H1 (cell line): Measurements from ENCODE around the gene PTGIR. TPM values are rescaled to one million over a fixed set of nuclear protein-coding genes. Genes with fewer than 3 reads are reported as not detected.

Experiments used
- CTCF ChIA-PET: fragments of 300-600 bp; sonication (Branson Sonifier 250); formaldehyde crosslinking; loops from one replicate; lab custom pipeline; 2021; ENCODE audit not compliant: partially characterized antibody; lab: Charles Lee
- POLR2A ChIA-PET: fragments of 300-600 bp; sonication (Branson Sonifier 250); formaldehyde crosslinking; loops from one replicate; lab custom pipeline; 2021; ENCODE audit warnings: inconsistent platforms; ENCODE audit not compliant: partially characterized antibody; lab: Charles Lee
- DNase-seq, 2 experiments: peaks; one replicate each; pipeline versions ENCODE4 v3.0.0 to v3.0.0-alpha.2; 2010 to 2022; ENCODE audit warnings: low spot score in 2 of 2, low read depth in 1 of 2, mixed read lengths in 1 of 2
- FAIRE-seq: peaks from 2 replicates; lab custom pipeline; 2011; peaks lifted over from hg19 to GRCh38; lab: Jason Lieb, UNC
- H2AFZ ChIP-seq: 2 replicates; pipeline ENCODE4 v1.8.1; 2012; ENCODE audit warnings: low read length, inconsistent platforms
- H2AK5ac ChIP-seq: 2 replicates; pipeline ENCODE4 v1.6.1; 2013; ENCODE audit warnings: low read depth, low read length
- H2BK120ac ChIP-seq: replicated peaks from 2 replicates; pipeline ENCODE3; 2013; ENCODE audit warnings: low read depth, low read length, inconsistent platforms
- H2BK12ac ChIP-seq: 2 replicates; pipeline ENCODE4 v1.6.1; 2013; ENCODE audit warnings: low read depth, low read length
- H2BK15ac ChIP-seq: 2 replicates; pipeline ENCODE4 v1.6.1; 2013; ENCODE audit warnings: low read length
- H2BK20ac ChIP-seq: 2 replicates; pipeline ENCODE4 v1.6.1; 2013; ENCODE audit warnings: low read length
- H2BK5ac ChIP-seq: 2 replicates; pipeline ENCODE4 v1.6.1; 2013; ENCODE audit warnings: low read depth, low read length
- H3K14ac ChIP-seq: 2 replicates; pipeline ENCODE4 v1.6.1; 2013; ENCODE audit warnings: inconsistent platforms; ENCODE audit not compliant: insufficient read length
- H3K18ac ChIP-seq: 2 replicates; pipeline ENCODE4 v1.6.1; 2013; ENCODE audit warnings: low read length; ENCODE audit errors: extremely low read depth
- H3K23ac ChIP-seq: 2 replicates; pipeline ENCODE4 v1.6.1; 2013; ENCODE audit warnings: inconsistent platforms; ENCODE audit not compliant: insufficient read length
- H3K23me2 ChIP-seq: 2 replicates; pipeline ENCODE4 v1.6.1; 2013; ENCODE audit warnings: low read depth, low read length
- H3K27ac ChIP-seq: 2 replicates; pipeline ENCODE4 v1.6.1; 2011; ENCODE audit warnings: low read depth, low read length, inconsistent platforms
- H3K27me3 ChIP-seq, 4 experiments: replicated peaks in 1 of 4; 1 replicate in 1 of 4; 2 replicates in 3 of 4; pipeline versions ENCODE4 v1.6.1 to v1.8.1; 2011 to 2013; ENCODE audit warnings: low read length in 3 of 4, mild to moderate bottlenecking in 3 of 4, inconsistent platforms in 2 of 4, mixed read lengths in 2 of 4, moderate library complexity in 1 of 4; ENCODE audit not compliant: control insufficient read depth in 3 of 4, insufficient read depth in 3 of 4; ENCODE audit errors: extremely low read depth in 1 of 4
- H3K36me3 ChIP-seq, 4 experiments: 2 replicates each; pipeline versions ENCODE4 v1.6.1 to v1.8.1; 2011 to 2013; ENCODE audit warnings: mild to moderate bottlenecking in 4 of 4, low read length in 3 of 4, moderate library complexity in 2 of 4, control low read depth in 1 of 4, inconsistent platforms in 1 of 4; ENCODE audit not compliant: insufficient read depth in 4 of 4, control insufficient read depth in 2 of 4
- H3K4ac ChIP-seq: replicated peaks from 2 replicates; pipeline ENCODE3; 2013; ENCODE audit warnings: low read length, low read depth, mixed read lengths, inconsistent platforms; ENCODE audit not compliant: insufficient read length
- H3K4me1 ChIP-seq, 4 experiments: replicated peaks in 1 of 4; 1 replicate in 1 of 4; 2 replicates in 3 of 4; pipeline versions ENCODE4 v1.6.1 to v1.8.1; 2011 to 2013; ENCODE audit warnings: low read length in 3 of 4, inconsistent platforms in 2 of 4, mixed read lengths in 1 of 4; ENCODE audit not compliant: insufficient read depth in 4 of 4, control insufficient read depth in 3 of 4
- H3K4me2 ChIP-seq, 2 experiments: 2 replicates each; pipeline versions ENCODE4 v1.6.1 to v1.8.1; 2011 to 2013; ENCODE audit warnings: low read depth in 2 of 2, low read length in 2 of 2, control low read depth in 1 of 2, inconsistent platforms in 1 of 2, mild to moderate bottlenecking in 1 of 2; ENCODE audit not compliant: insufficient read depth in 1 of 2
- H3K4me3 ChIP-seq, 4 experiments: fragments of 200-600, 300-600 bp in 1 of 4; sonication (generic), shearing (Covaris generic), sonication (Bioruptor Twin) in 1 of 4; 2 replicates each; pipeline versions ENCODE4 v1.5.1 to v1.8.1; 2011 to 2016; ENCODE audit warnings: low read length in 4 of 4, low read depth in 3 of 4, control low read depth in 2 of 4, inconsistent platforms in 2 of 4, mild to moderate bottlenecking in 2 of 4, mixed read lengths in 1 of 4, moderate library complexity in 1 of 4; ENCODE audit not compliant: insufficient read depth in 2 of 4; ENCODE audit errors: extremely low read depth in 1 of 4
- H3K56ac ChIP-seq: replicated peaks from 2 replicates; pipeline ENCODE3; 2013; ENCODE audit warnings: low read depth, mild to moderate bottlenecking, mixed read lengths, low read length, inconsistent platforms; ENCODE audit not compliant: insufficient read length
- H3K79me1 ChIP-seq: 2 replicates; pipeline ENCODE4 v1.6.1; 2013; ENCODE audit warnings: low read depth, low read length, control low read depth
- H3K79me2 ChIP-seq, 2 experiments: 2 replicates each; pipeline versions ENCODE4 v1.6.1 to v1.8.1; 2012 to 2013; ENCODE audit warnings: low read length in 2 of 2, mild to moderate bottlenecking in 2 of 2, inconsistent platforms in 1 of 2; ENCODE audit not compliant: insufficient read depth in 2 of 2, control insufficient read depth in 1 of 2
- H3K9ac ChIP-seq, 4 experiments: replicated peaks in 1 of 4; 1 replicate in 1 of 4; 2 replicates in 3 of 4; pipeline versions ENCODE4 v1.6.1 to v1.8.1; 2011 to 2013; ENCODE audit warnings: low read depth in 3 of 4, low read length in 3 of 4, control low read depth in 2 of 4, mild to moderate bottlenecking in 2 of 4, moderate library complexity in 2 of 4, inconsistent platforms in 1 of 4; ENCODE audit errors: extremely low read depth in 1 of 4
- H3K9me3 ChIP-seq, 2 experiments: 2 replicates each; pipeline versions ENCODE4 v1.6.1 to v1.8.1; 2012 to 2013; ENCODE audit warnings: mild to moderate bottlenecking in 2 of 2, moderate library complexity in 2 of 2, control low read depth in 1 of 2, inconsistent platforms in 1 of 2, low read depth in 1 of 2, low read length in 1 of 2, mixed read lengths in 1 of 2; ENCODE audit not compliant: insufficient read depth in 2 of 2
- H4K20me1 ChIP-seq, 2 experiments: replicated peaks in 1 of 2; 2 replicates each; pipeline versions ENCODE3 to v1.8.1; 2011 to 2013; ENCODE audit warnings: inconsistent platforms in 2 of 2, low read length in 2 of 2, mild to moderate bottlenecking in 1 of 2; ENCODE audit not compliant: insufficient read depth in 2 of 2, control insufficient read depth in 1 of 2
- H4K5ac ChIP-seq: 2 replicates; pipeline ENCODE4 v1.6.1; 2013; ENCODE audit warnings: low read length, low read depth, mixed read lengths, inconsistent platforms; ENCODE audit not compliant: insufficient read length
- H4K8ac ChIP-seq: 2 replicates; pipeline ENCODE4 v1.8.0; 2013; ENCODE audit warnings: mild to moderate bottlenecking, moderate library complexity, low read length, inconsistent platforms; ENCODE audit not compliant: insufficient read depth; ENCODE audit errors: extremely low read depth
- H4K91ac ChIP-seq: replicated peaks from 2 replicates; pipeline ENCODE3; 2013; ENCODE audit warnings: low read length, mixed read lengths, inconsistent platforms; ENCODE audit not compliant: insufficient read length
- CBX5 ChIP-seq: fragments of 300-800, 300-1000 bp; sonication (generic); IDR thresholded peaks from 2 replicates; pipeline ENCODE4 v1.7.1; 2016; ENCODE audit warnings: antibody characterized with exemption, low read length, low read depth
- CHD2 ChIP-seq: IDR thresholded peaks from 2 replicates; pipeline ENCODE4 v1.6.1; 2012; ENCODE audit warnings: low read length, improper control_type of control experiment
- JUN ChIP-seq: IDR thresholded peaks from 2 replicates; pipeline ENCODE4 v1.6.1; 2011; ENCODE audit warnings: low read depth, mild to moderate bottlenecking, improper control_type of control experiment, low read length
- MAX ChIP-seq: IDR thresholded peaks from 2 replicates; pipeline ENCODE4 v1.6.1; 2012; ENCODE audit warnings: inconsistent platforms
- RNF2 ChIP-seq: fragments of 200-900, 300-1000 bp; sonication (generic); IDR thresholded peaks from 2 replicates; pipeline ENCODE4 v1.7.1; 2016; ENCODE audit warnings: borderline replicate concordance, low read depth, mild to moderate bottlenecking, antibody characterized with exemption, low read length; ENCODE audit not compliant: poor library complexity, severe bottlenecking; ENCODE audit errors: missing control alignments
- SIRT6 ChIP-seq: IDR thresholded peaks from one replicate; pipeline ENCODE4 v1.7.1; 2012; ENCODE audit warnings: low read length, inconsistent platforms
- SP1 ChIP-seq: IDR thresholded peaks from 2 replicates; pipeline ENCODE4 v1.6.1; 2011; ENCODE audit warnings: low read depth, low read length
- SUZ12 ChIP-seq: fragments of 200-600 bp; sonication (generic); IDR thresholded peaks from 2 replicates; pipeline ENCODE4 v1.6.1; 2012; ENCODE audit warnings: mild to moderate bottlenecking, inconsistent platforms, low read length, moderate library complexity, mixed read lengths
- TAF1 ChIP-seq: IDR thresholded peaks from 2 replicates; pipeline ENCODE4 v1.6.1; 2011; ENCODE audit warnings: mild to moderate bottlenecking, low read depth, low read length
- YY1 ChIP-seq: IDR thresholded peaks from 2 replicates; pipeline ENCODE4 v1.6.1; 2011; ENCODE audit warnings: low read depth, mild to moderate bottlenecking, low read length
- WGBS, 2 experiments: shearing (Covaris generic) in 1 of 2; methylation state at CpG; one replicate each; pipeline versions ENCODE4 v1.1.6 to v1.1.7; 2013 to 2015; ENCODE audit warnings: low lambda C conversion rate in 2 of 2, mixed read lengths in 2 of 2, inconsistent platforms in 1 of 2, low coverage in 1 of 2, missing lambda C conversion rate in 1 of 2; ENCODE audit not compliant: insufficient replicate concordance in 2 of 2, insufficient coverage in 1 of 2, insufficient read length in 1 of 2; ENCODE audit errors: extremely low coverage in 1 of 2, missing lambda C conversion rate in 1 of 2; 5-methylcytosine and 5-hydroxymethylcytosine counted together
- polyA plus RNA-seq, 7 experiments: library from polyadenylated mRNA; depleted of rRNA in 3 of 7; stranded (reverse) in 5 of 7; unstranded in 2 of 7; fragments of >200 nt in 5 of 7; fragments of 200-250 nt in 2 of 7; gene quantifications; 1 replicate in 5 of 7; 2 replicates in 1 of 7; 4 replicates in 1 of 7; pipeline versions ENCODE4 v1.2.1 to v1.2.3, GENCODE V29; 2011 to 2013; ENCODE audit warnings: missing spikeins in 2 of 7, mixed read lengths in 2 of 7
- total RNA-seq: library from RNA; stranded (reverse); fragmentation: NEBNext Ultra II Directional; extraction: Animal tissue kit (Norgen Biotek cat#: 25700); gene quantifications from 2 replicates; pipeline ENCODE4 v1.2.1, GENCODE V29; 2021
- TF ChIP-seq, protein P1 (sequence below): IDR thresholded peaks from 2 replicates; pipeline ENCODE4 v1.6.1; 2011; ENCODE audit warnings: low read length, improper control_type of control experiment

PTGIR gene
- total and polyA plus RNA-seq, 2 of the 8 experiments (the other 6 are each of a cell fraction or from before 2014, with no cell fraction given) = 0.15 TPM; not detected in 1

DNA sequence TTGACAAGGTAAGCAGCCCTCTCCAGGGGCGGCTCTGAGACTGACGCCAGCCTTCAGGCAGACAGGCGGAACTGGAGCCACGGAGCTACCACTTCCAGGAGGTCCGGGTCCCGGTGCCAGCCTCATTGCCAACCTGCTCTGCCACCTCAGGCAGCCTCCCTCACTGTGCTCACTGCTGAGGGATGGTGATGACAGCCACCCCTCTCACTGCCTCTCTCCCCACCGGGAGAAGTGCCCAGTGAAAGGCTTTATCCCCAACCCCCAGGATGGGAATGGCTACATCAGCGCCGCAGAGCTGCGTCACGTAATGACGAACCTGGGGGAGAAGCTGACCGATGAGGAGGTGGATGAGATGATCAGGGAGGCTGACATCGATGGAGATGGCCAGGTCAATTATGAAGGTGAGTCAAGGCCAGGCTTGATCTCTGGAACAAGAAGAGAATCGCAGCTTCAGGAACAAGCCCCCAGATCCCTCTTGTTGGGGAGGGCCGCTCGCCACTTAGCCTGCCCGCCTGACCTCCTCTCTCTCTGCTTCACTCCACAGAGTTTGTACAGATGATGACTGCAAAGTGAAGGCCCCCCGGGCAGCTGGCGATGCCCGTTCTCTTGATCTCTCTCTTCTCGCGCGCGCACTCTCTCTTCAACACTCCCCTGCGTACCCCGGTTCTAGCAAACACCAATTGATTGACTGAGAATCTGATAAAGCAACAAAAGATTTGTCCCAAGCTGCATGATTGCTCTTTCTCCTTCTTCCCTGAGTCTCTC lies 16.1 kb downstream of the PTGIR start:
- H3K27ac ChIP-seq = no peak overlapping the region
- no peaks in the 10 kb centered on the region for H3K23me2 ChIP-seq
- H2AK5ac ChIP-seq = no peak overlapping the region
- no peak overlapping the region for H2BK12ac ChIP-seq
- H3K79me2 ChIP-seq = peaks cover 0 to 12% of the 10 kb centered on the region in 2 experiments; a peak in 2 of 4 replicates
- H4K5ac ChIP-seq = no peak overlapping the region
- H4K8ac ChIP-seq = 0 out of 2 replicates have a peak overlapping the region, but pooled peaks have one; percentile 5
- FAIRE-seq (no peak), DNase-seq (no peak)
- H3K9ac ChIP-seq = no peak overlapping the region
- H3K27me3 ChIP-seq = no peaks in the 10 kb centered on the region
- H3K4me1 ChIP-seq = peaks cover 0 to 5% (median 1%) of the 10 kb centered on the region in 4 experiments; a peak in 2 of 7 replicates
- no peak overlapping the region for H2BK20ac ChIP-seq
- H4K91ac ChIP-seq = no peak overlapping the region
- ChIA-PET CTCF (interaction anchor here (15.6 kb wide), 1 partner anchor 52 kb away, joined by 341 read pairs; the partner anchor contains the start of gene DACT3), POLR2A (interaction anchor here (2.2 kb wide), 1 partner anchor 13 kb away, joined by 7 read pairs; no protein-coding TSS in a partner anchor)
- H4K20me1 ChIP-seq = peaks cover 9 to 24% of the 10 kb centered on the region in 2 experiments
- no peak overlapping the region for H2BK120ac ChIP-seq
- no peak overlapping the region for H2AFZ ChIP-seq
- WGBS, 2 experiments = 90% methylated on average over 27 of the region's 27 CpGs; no CpG with 5 or more reads in 1 of the 2 experiments
- H2BK5ac ChIP-seq = no peak overlapping the region
- H3K4me2 ChIP-seq = no peak overlapping the region
- no peak overlapping the region for H2BK15ac ChIP-seq
- H3K14ac ChIP-seq = no peak overlapping the region
- H3K36me3 ChIP-seq = peaks cover 16 to 44% (median 40%) of the 10 kb centered on the region in 4 experiments; a peak in 7 of 8 replicates
- H3K9me3 ChIP-seq = no peaks in the 10 kb centered on the region
- H3K79me1 ChIP-seq = peaks cover 5% of the 10 kb centered on the region
- no peak overlapping the region for H3K56ac ChIP-seq
- no peak overlapping the region for H3K4me3 ChIP-seq
- no peak overlapping the region for H3K4ac ChIP-seq
- H3K18ac ChIP-seq = no peak overlapping the region
- H3K23ac ChIP-seq = no peak overlapping the region
- TF ChIP-seq JUN (no peak), SP1 (no peak), TAF1 (no peak), CBX5 (no peak), SIRT6 (no peak), RNF2 (no peak), YY1 (no peak), MAX (no peak), CHD2 (no peak), SUZ12 (no peak)
- TF ChIP-seq, protein P1, sequence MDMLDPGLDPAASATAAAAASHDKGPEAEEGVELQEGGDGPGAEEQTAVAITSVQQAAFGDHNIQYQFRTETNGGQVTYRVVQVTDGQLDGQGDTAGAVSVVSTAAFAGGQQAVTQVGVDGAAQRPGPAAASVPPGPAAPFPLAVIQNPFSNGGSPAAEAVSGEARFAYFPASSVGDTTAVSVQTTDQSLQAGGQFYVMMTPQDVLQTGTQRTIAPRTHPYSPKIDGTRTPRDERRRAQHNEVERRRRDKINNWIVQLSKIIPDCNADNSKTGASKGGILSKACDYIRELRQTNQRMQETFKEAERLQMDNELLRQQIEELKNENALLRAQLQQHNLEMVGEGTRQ = no peak
